Mammary epithelial cell (primary cell): Measurements from ENCODE around the gene EFCAB8.

Experiments
- EZH2 ChIP-seq: IDR thresholded peaks from 2 replicates; pipeline ENCODE4 v1.6.1; 2012; ENCODE audit warnings: low read length, inconsistent platforms, borderline replicate concordance
- TF ChIP-seq, protein P1 (sequence below), 2 donors: IDR thresholded peaks in 1 of 2; conservative IDR thresholded peaks in 1 of 2; 2 replicates each; pipeline ENCODE4 v1.5.1; 2011 to 2012; ENCODE audit warnings: inconsistent platforms in 2 of 2, low read length in 2 of 2, mild to moderate bottlenecking in 2 of 2, control low read depth in 1 of 2, low read depth in 1 of 2; ENCODE audit not compliant: insufficient read depth in 1 of 2; ENCODE audit errors: extremely low read depth in 1 of 2

DNA sequence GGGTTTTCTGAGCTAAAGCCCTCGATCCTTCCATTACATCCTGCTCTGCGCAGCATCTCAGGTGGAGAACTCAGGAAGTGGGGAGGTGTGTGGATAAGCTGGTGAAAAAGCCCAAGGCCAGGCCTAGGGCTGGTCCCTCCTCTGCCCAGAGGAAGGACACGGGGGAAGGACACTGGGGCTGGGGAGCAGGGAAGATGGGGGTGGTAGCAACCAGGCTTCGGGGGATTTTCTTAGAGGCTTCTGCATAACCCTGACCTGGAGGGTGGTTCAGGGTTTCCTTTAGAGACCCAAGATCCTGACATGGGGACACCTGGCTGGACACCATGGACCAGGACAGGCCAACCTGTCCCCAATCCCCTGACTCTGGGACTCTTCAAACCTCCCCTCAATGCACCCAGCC lies 107.7 kb downstream of the EFCAB8 start:
- TF ChIP-seq, protein P1, sequence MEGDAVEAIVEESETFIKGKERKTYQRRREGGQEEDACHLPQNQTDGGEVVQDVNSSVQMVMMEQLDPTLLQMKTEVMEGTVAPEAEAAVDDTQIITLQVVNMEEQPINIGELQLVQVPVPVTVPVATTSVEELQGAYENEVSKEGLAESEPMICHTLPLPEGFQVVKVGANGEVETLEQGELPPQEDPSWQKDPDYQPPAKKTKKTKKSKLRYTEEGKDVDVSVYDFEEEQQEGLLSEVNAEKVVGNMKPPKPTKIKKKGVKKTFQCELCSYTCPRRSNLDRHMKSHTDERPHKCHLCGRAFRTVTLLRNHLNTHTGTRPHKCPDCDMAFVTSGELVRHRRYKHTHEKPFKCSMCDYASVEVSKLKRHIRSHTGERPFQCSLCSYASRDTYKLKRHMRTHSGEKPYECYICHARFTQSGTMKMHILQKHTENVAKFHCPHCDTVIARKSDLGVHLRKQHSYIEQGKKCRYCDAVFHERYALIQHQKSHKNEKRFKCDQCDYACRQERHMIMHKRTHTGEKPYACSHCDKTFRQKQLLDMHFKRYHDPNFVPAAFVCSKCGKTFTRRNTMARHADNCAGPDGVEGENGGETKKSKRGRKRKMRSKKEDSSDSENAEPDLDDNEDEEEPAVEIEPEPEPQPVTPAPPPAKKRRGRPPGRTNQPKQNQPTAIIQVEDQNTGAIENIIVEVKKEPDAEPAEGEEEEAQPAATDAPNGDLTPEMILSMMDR (conservative IDR thresholded peaks at IDR 0.05 in 1 of 2, IDR thresholded peaks at IDR 0.05 in 1 of 2; ENCODE audit: extremely low read depth in 1 of 2, insufficient read depth in 1 of 2, low read depth in 1 of 2, low read length in 2 of 2), result no peak
- no peak for TF ChIP-seq EZH2
